K562 (cell line): ENCODE measurements around the gene SOHLH1.

Experiments used
- CHD1 ChIP-seq: fragments of 200-600 bp; sonication (generic); IDR thresholded peaks from one replicate; pipeline ENCODE4 v1.6.1; 2012; ENCODE audit warnings: mild to moderate bottlenecking, moderate library complexity, low read length, inconsistent platforms
- TRIM25 ChIP-seq: fragments of 450-650 bp; IDR thresholded peaks from 2 replicates; pipeline ENCODE4 v1.7.0; 2016; ENCODE audit warnings: borderline replicate concordance

DNA sequence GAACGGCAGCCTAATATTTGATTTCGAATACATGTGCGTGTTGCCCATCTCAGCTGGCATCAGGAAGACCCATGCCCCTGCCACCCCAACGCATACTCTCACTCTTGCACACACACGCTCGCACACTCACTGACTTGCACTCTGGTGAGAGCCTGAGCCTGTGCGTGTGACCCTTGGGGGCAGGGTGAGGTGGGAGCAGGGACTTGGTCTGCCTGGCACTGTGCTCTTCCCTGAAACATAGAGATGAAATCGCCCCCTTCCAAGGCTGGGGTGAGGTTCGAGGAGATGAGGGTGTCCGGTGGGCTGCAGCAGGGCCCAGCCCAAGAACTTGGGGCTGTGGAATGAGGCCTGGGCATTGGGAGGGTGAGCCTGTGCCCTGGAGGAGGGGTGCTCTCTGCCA, 35.0 kb downstream of the SOHLH1 start:
- no peak for TF ChIP-seq CHD1
- no peak for TF ChIP-seq TRIM25
